ENCODE measurements around the gene CD86.

- no peak for TF ChIP-seq ZNF274 (IDR thresholded peaks at IDR 0.05; ENCODE audit: low read depth, low read length)
- TF ChIP-seq, protein P1, sequence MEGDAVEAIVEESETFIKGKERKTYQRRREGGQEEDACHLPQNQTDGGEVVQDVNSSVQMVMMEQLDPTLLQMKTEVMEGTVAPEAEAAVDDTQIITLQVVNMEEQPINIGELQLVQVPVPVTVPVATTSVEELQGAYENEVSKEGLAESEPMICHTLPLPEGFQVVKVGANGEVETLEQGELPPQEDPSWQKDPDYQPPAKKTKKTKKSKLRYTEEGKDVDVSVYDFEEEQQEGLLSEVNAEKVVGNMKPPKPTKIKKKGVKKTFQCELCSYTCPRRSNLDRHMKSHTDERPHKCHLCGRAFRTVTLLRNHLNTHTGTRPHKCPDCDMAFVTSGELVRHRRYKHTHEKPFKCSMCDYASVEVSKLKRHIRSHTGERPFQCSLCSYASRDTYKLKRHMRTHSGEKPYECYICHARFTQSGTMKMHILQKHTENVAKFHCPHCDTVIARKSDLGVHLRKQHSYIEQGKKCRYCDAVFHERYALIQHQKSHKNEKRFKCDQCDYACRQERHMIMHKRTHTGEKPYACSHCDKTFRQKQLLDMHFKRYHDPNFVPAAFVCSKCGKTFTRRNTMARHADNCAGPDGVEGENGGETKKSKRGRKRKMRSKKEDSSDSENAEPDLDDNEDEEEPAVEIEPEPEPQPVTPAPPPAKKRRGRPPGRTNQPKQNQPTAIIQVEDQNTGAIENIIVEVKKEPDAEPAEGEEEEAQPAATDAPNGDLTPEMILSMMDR (IDR thresholded peaks at IDR 0.05 in 2 of 3, conservative IDR thresholded peaks at IDR 0.05 in 1 of 3; ENCODE audit: borderline replicate concordance in 1 of 3, insufficient read depth in 1 of 3, low read depth in 2 of 3, low read length in 2 of 3), result no peak
- TF ChIP-seq ZFX (IDR thresholded peaks at IDR 0.05), result no peak
- no peak for TF ChIP-seq EZH2 (IDR thresholded peaks at IDR 0.05)
- TF ChIP-seq ZBTB33 (IDR thresholded peaks at IDR 0.05; ENCODE audit: extremely low read depth, insufficient replicate concordance, low read length), result no peak
- TF ChIP-seq MAX (IDR thresholded peaks at IDR 0.05), result no peak
- no peak for TF ChIP-seq RAD21 (IDR thresholded peaks at IDR 0.05; ENCODE audit: low read depth)
- no peak for TF ChIP-seq REST (IDR thresholded peaks at IDR 0.05; ENCODE audit: low read depth)
- TF ChIP-seq POLR2A (IDR thresholded peaks at IDR 0.05; ENCODE audit: borderline replicate concordance, extremely low read depth, insufficient read depth, insufficient read length), result no peak
- TF ChIP-seq SP1 (IDR thresholded peaks at IDR 0.05; ENCODE audit: low read depth), result no peak
- TF ChIP-seq SRF (IDR thresholded peaks at IDR 0.05; ENCODE audit: low read depth), result no peak
Measured at GRCh38 chr3:122103821-122104514, 48.8 kb downstream of the CD86 start.

All from HCT116 (cell line).